Measurements from ENCODE around the gene PLEKHH3. TPM values are rescaled to one million over a fixed set of nuclear protein-coding genes. Genes with fewer than 3 reads are reported as not detected.
"Not testable (repeated sequence)": the region's sequence is repeated elsewhere in the genome, so short reads cannot be mapped to it uniquely, and the experiment has no call there.

The PLEKHH3 gene
- total RNA-seq, 4 donors from 2014 or later: 32.4 to 57.7 (median 46.1) TPM

GRCh38 chr17:42660692-42661345 lies 16.0 kb downstream of the PLEKHH3 start:
- peaks cover 0 to 45% (median 5%) of the 10 kb centered on the region in 3 donors for H3K36me3 ChIP-seq
- no peak for DNase-seq (ENCODE audit: low spot score in 2 of 2)
- H3K27ac ChIP-seq: peak overlapping the region in 3 of 4 donors; percentile 3 to 71 (median 68)
- TF ChIP-seq CTCF (IDR thresholded peaks at IDR 0.05) (no peak), POLR2A (IDR thresholded peaks at IDR 0.05) (no peak), EP300 (IDR thresholded peaks at IDR 0.05) (no peak)
- H3K27me3 ChIP-seq: no peaks in the 10 kb centered on the region
- 34 to 47% methylated on average over 7 of the region's 7 CpGs for WGBS, 2 donors
- H3K4me3 ChIP-seq: no peak overlapping the region
- H3K9me3 ChIP-seq: no peaks in the 10 kb centered on the region
- peaks cover 0 to 24% (median 9%) of the 10 kb centered on the region in 4 donors for H3K4me1 ChIP-seq

GRCh38 chr17:42659932-42660274 lies 16.9 kb downstream of the PLEKHH3 start:
- WGBS, 2 donors: 26 to 100% methylated on average over 1 to 6 of the region's 14 CpGs
- H3K4me3 ChIP-seq: peak overlapping the region; percentile 59 to 82 (median 72)
- peak overlapping the region; percentile 44 to 90 (median 80) for H3K27ac ChIP-seq
- H3K27me3 ChIP-seq; H3K9me3 ChIP-seq; DNase-seq (ENCODE audit: low spot score in 2 of 2): not testable (repeated sequence)
- H3K36me3 ChIP-seq: peaks cover 0 to 36% (median 0%) of the 10 kb centered on the region in 3 donors
- H3K4me1 ChIP-seq: peaks cover 0 to 24% (median 9%) of the 10 kb centered on the region in 4 donors

GRCh38 chr17:42659079-42659931 lies 17.5 kb downstream of the PLEKHH3 start, which contains the start of gene TUBG2:
TSS of gene TUBG2 (plus strand) at chr17:42659284. CDS start at chr17:42659504, 220 bp downstream.
- no peaks in the 10 kb centered on the region for H3K27me3 ChIP-seq
- peak within 1 kb of the TSS; percentile 59 to 82 (median 72) for H3K4me3 ChIP-seq
- 0 to 3% methylated on average over 21 to 29 of the region's 59 CpGs for WGBS, 2 donors
- peak in 1 of 2 donors; percentile 75 for DNase-seq (ENCODE audit: low spot score in 2 of 2)
- H3K27ac ChIP-seq: peak within 1 kb of the TSS; percentile 44 to 90 (median 80)
- H3K4me1 ChIP-seq: peaks cover 0 to 27% (median 9%) of the 10 kb centered on the region in 4 donors
- H3K36me3 ChIP-seq: peaks cover 0 to 30% (median 0%) of the 10 kb centered on the region in 3 donors
- TF ChIP-seq POLR2A (IDR thresholded peaks at IDR 0.05): peak; percentile 44 to 75
- TF ChIP-seq EP300 (IDR thresholded peaks at IDR 0.05): peak; percentile 51 to 90
- TF ChIP-seq CTCF (IDR thresholded peaks at IDR 0.05): peak in 1 of 5 experiments; percentile 32
- H3K9me3 ChIP-seq: no peaks in the 10 kb centered on the region

- DNase-seq (ENCODE audit: low spot score in 2 of 2): no peak
- no peaks in the 10 kb centered on the region for H3K9me3 ChIP-seq
- peaks cover 0 to 38% (median 9%) of the 10 kb centered on the region in 4 donors for H3K4me1 ChIP-seq
- H3K27me3 ChIP-seq: no peaks in the 10 kb centered on the region
- peaks cover 0 to 17% (median 0%) of the 10 kb centered on the region in 3 donors for H3K36me3 ChIP-seq
- TF ChIP-seq CTCF (IDR thresholded peaks at IDR 0.05) (no peak), EP300 (IDR thresholded peaks at IDR 0.05) (no peak), POLR2A (IDR thresholded peaks at IDR 0.05) (no peak)
- H3K27ac ChIP-seq: no peak overlapping the region
- 90 to 92% methylated on average over 9 of the region's 9 CpGs for WGBS, 2 donors
- no peak overlapping the region for H3K4me3 ChIP-seq
These were observed 18.8 kb downstream of the PLEKHH3 start for GRCh38 chr17:42657824-42658588.

- no peak overlapping the region for H3K4me3 ChIP-seq
- DNase-seq (ENCODE audit: low spot score in 2 of 2): no peak
- H3K9me3 ChIP-seq: no peaks in the 10 kb centered on the region
- H3K27ac ChIP-seq: no peak overlapping the region
- no peaks in the 10 kb centered on the region for H3K36me3 ChIP-seq
- H3K4me1 ChIP-seq: peaks cover 0 to 27% (median 5%) of the 10 kb centered on the region in 4 donors
- H3K27me3 ChIP-seq: no peaks in the 10 kb centered on the region
- TF ChIP-seq EP300 (IDR thresholded peaks at IDR 0.05) (no peak), CTCF (IDR thresholded peaks at IDR 0.05) (no peak), POLR2A (IDR thresholded peaks at IDR 0.05) (no peak)
- WGBS, 2 donors: 48 to 50% methylated on average over 2 of the region's 2 CpGs
These were observed 21.3 kb downstream of the PLEKHH3 start for GRCh38 chr17:42655528-42655927.

Data from tibial nerve (tissue), 4 donors.